OCI-LY1 (cell line): ENCODE measurements around the gene GBE1.

ENCODE experiments used
- H2AFZ ChIP-seq: fragments of 200-600 bp; sonication (generic), shearing (Covaris generic); 2 replicates; pipeline ENCODE4 v1.6.0; 2014; ENCODE audit warnings: antibody characterized with exemption, mild to moderate bottlenecking, low read length
- H3F3A ChIP-seq: fragments of 200-600 bp; sonication (generic), shearing (Covaris generic); 2 replicates; pipeline ENCODE4 v1.6.0; 2014; ENCODE audit warnings: mild to moderate bottlenecking, antibody characterized with exemption, low read length, moderate library complexity; ENCODE audit not compliant: insufficient read depth
- H3K27ac ChIP-seq: fragments of 200-600 bp; sonication (generic); 2 replicates; pipeline ENCODE4 v1.5.1; 2014; ENCODE audit warnings: low read length, mixed run types, mild to moderate bottlenecking, low read depth; ENCODE audit not compliant: poor library complexity, severe bottlenecking
- H3K27me3 ChIP-seq: fragments of 200-600 bp; sonication (generic); 2 replicates; pipeline ENCODE4 v1.6.0; 2014; ENCODE audit warnings: antibody characterized with exemption, mild to moderate bottlenecking, low read length, moderate library complexity; ENCODE audit not compliant: insufficient read depth
- H3K36me3 ChIP-seq: fragments of 200-600 bp; sonication (generic); 2 replicates; pipeline ENCODE4 v1.6.1; 2014; ENCODE audit warnings: mild to moderate bottlenecking, antibody characterized with exemption, low read length, moderate library complexity, mixed read lengths; ENCODE audit not compliant: insufficient read depth
- H3K4me1 ChIP-seq: fragments of 200-600 bp; sonication (generic); 2 replicates; pipeline ENCODE4 v1.5.1; 2014; ENCODE audit warnings: mild to moderate bottlenecking, low read length, moderate library complexity; ENCODE audit not compliant: insufficient read depth, severe bottlenecking
- H3K4me2 ChIP-seq: fragments of 200-600 bp; sonication (generic), shearing (Covaris generic); 2 replicates; pipeline ENCODE4 v1.6.1; 2014; ENCODE audit warnings: low read length
- H3K4me3 ChIP-seq: fragments of 200-600 bp; sonication (generic); 2 replicates; pipeline ENCODE4 v1.5.1; 2014; ENCODE audit warnings: low read length, low read depth, mild to moderate bottlenecking, mixed read lengths; ENCODE audit not compliant: poor library complexity, severe bottlenecking
- H3K79me2 ChIP-seq: fragments of 200-600 bp; shearing (Covaris generic); 2 replicates; pipeline ENCODE4 v1.6.1; 2016; ENCODE audit warnings: mixed run types, low read length, mixed read lengths; ENCODE audit not compliant: insufficient read depth
- H3K9ac ChIP-seq: fragments of 200-600 bp; sonication (generic), shearing (Covaris generic); 2 replicates; pipeline ENCODE4 v1.6.1; 2014; ENCODE audit warnings: mild to moderate bottlenecking, low read length, mixed read lengths
- H3K9me2 ChIP-seq: fragments of 200-600 bp; sonication (generic), shearing (Covaris generic); 2 replicates; pipeline ENCODE4 v1.6.1; 2014; ENCODE audit warnings: low read depth, mild to moderate bottlenecking, low read length, mixed read lengths
- H3K9me3 ChIP-seq: fragments of 200-600 bp; shearing (Covaris generic); 2 replicates; pipeline ENCODE4 v1.6.1; 2014; ENCODE audit warnings: low read length, mixed read lengths
- H4K20me1 ChIP-seq: fragments of 200-600 bp; sonication (generic), shearing (Covaris generic); 2 replicates; pipeline ENCODE4 v1.6.0; 2016; ENCODE audit warnings: mild to moderate bottlenecking, low read length; ENCODE audit not compliant: insufficient read depth
- CTCF ChIP-seq: fragments of 200-600 bp; sonication (generic), shearing (Covaris generic); IDR thresholded peaks from 2 replicates; pipeline ENCODE4 v1.5.1; 2017; ENCODE audit warnings: mild to moderate bottlenecking, antibody characterized with exemption, low read length, moderate library complexity, mixed read lengths
- EZH2 ChIP-seq: fragments of 200-600 bp; sonication (generic), shearing (Covaris generic); IDR thresholded peaks from 2 replicates; pipeline ENCODE4 v1.8.0; 2017; ENCODE audit warnings: borderline replicate concordance, mixed run types, mild to moderate bottlenecking, antibody characterized with exemption, low read length, moderate library complexity, mixed read lengths

GBE1 gene

DNA sequence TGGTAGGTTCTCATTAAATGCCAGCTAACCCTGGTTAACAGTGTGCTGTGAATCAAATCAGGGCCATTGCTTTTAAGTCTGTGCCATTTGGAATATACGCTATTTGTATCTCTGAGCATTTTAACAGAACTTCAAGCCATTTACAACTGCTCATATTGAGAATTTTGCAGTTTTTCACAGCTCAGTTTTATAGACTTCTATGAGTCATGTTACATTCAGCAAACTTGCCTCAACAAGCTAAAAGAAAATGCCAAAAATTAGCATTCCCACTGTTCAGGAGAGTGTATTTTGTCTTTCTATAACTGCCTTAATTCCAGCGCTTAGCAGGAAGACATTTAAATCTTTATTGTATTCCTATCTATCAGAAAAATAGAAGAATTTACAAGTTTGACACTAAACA is 196.4 kb downstream of the GBE1 start:
- Histone ChIP-seq H3K36me3 (no peaks in the 10 kb centered on the region), H3K9me2 (no peaks in the 10 kb centered on the region), H3F3A (no peaks in the 10 kb centered on the region), H3K79me2 (no peaks in the 10 kb centered on the region), H3K27ac (no peak overlapping the region), H3K4me3 (no peak overlapping the region), H3K4me1 (no peaks in the 10 kb centered on the region), H3K4me2 (no peak overlapping the region), H2AFZ (no peak overlapping the region), H4K20me1 (no peaks in the 10 kb centered on the region), H3K27me3 (no peaks in the 10 kb centered on the region), H3K9ac (no peak overlapping the region), H3K9me3 (no peaks in the 10 kb centered on the region)
- TF ChIP-seq EZH2, result no peak
- TF ChIP-seq CTCF, result no peak

GRCh38 chr3:81558106-81558505 is 203.3 kb downstream of the GBE1 start:
- no peaks in the 10 kb centered on the region for H3K79me2 ChIP-seq
- H2AFZ ChIP-seq, result no peak overlapping the region
- H3K27me3 ChIP-seq, result no peaks in the 10 kb centered on the region
- no peak overlapping the region for H3K4me3 ChIP-seq
- no peak overlapping the region for H3K4me2 ChIP-seq
- H3K4me1 ChIP-seq, result no peaks in the 10 kb centered on the region
- no peak overlapping the region for H3K27ac ChIP-seq
- TF ChIP-seq EZH2 (no peak), CTCF (no peak)
- H3K9me3 ChIP-seq, result no peaks in the 10 kb centered on the region
- H3K9me2 ChIP-seq, result no peaks in the 10 kb centered on the region
- no peaks in the 10 kb centered on the region for H4K20me1 ChIP-seq
- H3K36me3 ChIP-seq, result no peaks in the 10 kb centered on the region
- H3F3A ChIP-seq, result no peaks in the 10 kb centered on the region
- H3K9ac ChIP-seq, result no peak overlapping the region

DNA sequence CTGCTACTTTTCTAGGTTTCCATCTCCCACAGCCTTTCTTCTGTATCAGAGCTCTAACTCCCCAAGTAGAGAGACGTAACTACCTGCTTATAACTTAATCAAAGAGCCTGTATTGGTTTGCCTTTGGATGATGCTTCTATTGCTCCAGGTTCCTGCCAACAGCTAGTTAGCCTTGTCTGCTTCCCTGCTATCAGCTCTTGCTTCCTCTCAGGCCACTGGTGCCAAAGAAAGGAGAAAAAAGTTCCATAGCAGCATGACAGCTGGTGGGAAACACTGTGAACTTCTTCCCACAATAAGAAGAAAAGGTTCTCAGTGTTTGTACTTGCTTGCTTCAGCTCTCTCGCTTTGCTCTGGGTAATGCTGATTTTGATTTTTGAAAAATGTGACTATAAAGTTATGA is 206.6 kb downstream of the GBE1 start:
- no peak for TF ChIP-seq CTCF
- no peak for TF ChIP-seq EZH2
- Histone ChIP-seq H3K79me2 (no peaks in the 10 kb centered on the region), H3K4me3 (no peak overlapping the region), H3K27ac (no peak overlapping the region), H3K4me1 (no peaks in the 10 kb centered on the region), H3F3A (no peaks in the 10 kb centered on the region), H3K9me2 (no peaks in the 10 kb centered on the region), H2AFZ (no peak overlapping the region), H3K36me3 (no peaks in the 10 kb centered on the region), H3K27me3 (no peaks in the 10 kb centered on the region), H4K20me1 (no peaks in the 10 kb centered on the region), H3K4me2 (no peak overlapping the region), H3K9me3 (no peaks in the 10 kb centered on the region), H3K9ac (no peak overlapping the region)
